IPS-NIHi7 (cell line): Measurements from ENCODE around the gene PAPOLB.
"Not testable (repeated sequence)": the region's sequence is repeated elsewhere in the genome, so short reads cannot be mapped to it uniquely, and the experiment has no call there.

Source experiments
- DNase-seq: peaks from one replicate; pipeline ENCODE4 v3.0.0; 2012; ENCODE audit warnings: mixed read lengths; ENCODE audit errors: extremely low spot score

Gene PAPOLB

GRCh38 chr7:4861673-4862072 lies at the start of gene PAPOLB:
PAPOLB (minus strand) TSS chr7:4862030; CDS start chr7:4861810, 220 bp downstream.
- DNase-seq, result no peak

GRCh38 chr7:4911111-4911828 lies 49.4 kb upstream of the PAPOLB start:
- no peak for DNase-seq

GRCh38 chr7:4906682-4907081 lies 44.9 kb upstream of the PAPOLB start:
- DNase-seq, result no peak

GRCh38 chr7:4905171-4905570 lies 43.3 kb upstream of the PAPOLB start:
- DNase-seq, result no peak

GRCh38 chr7:4904346-4904745 lies 42.5 kb upstream of the PAPOLB start:
- no peak for DNase-seq

GRCh38 chr7:4895766-4896165 lies 33.9 kb upstream of the PAPOLB start:
- DNase-seq, result no peak

- DNase-seq, result no peak
Observed at GRCh38 chr7:4894482-4894881, 32.7 kb upstream of the PAPOLB start.

- DNase-seq, result no peak
Observed at GRCh38 chr7:4893929-4894475, 32.2 kb upstream of the PAPOLB start.

GRCh38 chr7:4893188-4893587 lies 31.4 kb upstream of the PAPOLB start:
- not testable (repeated sequence) for DNase-seq

GRCh38 chr7:4891522-4891921 lies 29.7 kb upstream of the PAPOLB start:
- DNase-seq, result not testable (repeated sequence)

GRCh38 chr7:4889682-4890081 lies 27.9 kb upstream of the PAPOLB start:
- DNase-seq, result no peak

GRCh38 chr7:4888161-4888560 lies 26.3 kb upstream of the PAPOLB start:
- no peak for DNase-seq

GRCh38 chr7:4886671-4887070 lies 24.8 kb upstream of the PAPOLB start:
- DNase-seq, result no peak

GRCh38 chr7:4885317-4885807 lies 23.5 kb upstream of the PAPOLB start:
- no peak for DNase-seq

GRCh38 chr7:4884164-4884563 lies 22.3 kb upstream of the PAPOLB start:
- DNase-seq, result no peak

- peak; percentile 99 for DNase-seq
Observed at GRCh38 chr7:4883372-4884144, 21.7 kb upstream of the PAPOLB start, which contains the start of gene RADIL. RADIL (minus strand) TSS chr7:4883716; CDS start chr7:4878139, 5,577 bp downstream.

GRCh38 chr7:4883033-4883371 lies 21.2 kb upstream of the PAPOLB start:
- no peak for DNase-seq

- peak; percentile 47 for DNase-seq
Observed at GRCh38 chr7:4882169-4883032, 20.6 kb upstream of the PAPOLB start.

- no peak for DNase-seq
Observed at GRCh38 chr7:4880218-4880617, 18.4 kb upstream of the PAPOLB start.

GRCh38 chr7:4879396-4880081 lies 17.7 kb upstream of the PAPOLB start:
- DNase-seq, result no peak
